Measurements from ENCODE around the gene CXCR1. TPM values are rescaled to one million over a fixed set of nuclear protein-coding genes. Genes with fewer than 3 reads are reported as not detected.
"Not testable (repeated sequence)": the region's sequence is repeated elsewhere in the genome, so short reads cannot be mapped to it uniquely, and the experiment has no call there.

CXCR1 gene
- total RNA-seq, 1 experiment from 2014 or later = not detected

- Histone ChIP-seq H3K23me2 (ENCODE audit: insufficient read length, low read depth, low read length, poor library complexity, severe bottlenecking) (no peaks in the 10 kb centered on the region), H2BK15ac (ENCODE audit: low read depth, low read length) (no peak overlapping the region), H3K9me3 (ENCODE audit: control insufficient read depth, low read depth, low read length) (no peaks in the 10 kb centered on the region), H3K23ac (ENCODE audit: insufficient read length, low read depth, low read length) (no peak overlapping the region), H2BK12ac (ENCODE audit: insufficient read length, low read depth, low read length) (no peak overlapping the region), H3K27ac (ENCODE audit: insufficient read length, low read depth, low read length) (no peak overlapping the region), H4K5ac (ENCODE audit: insufficient read length, low read depth, low read length) (no peak overlapping the region), H2BK20ac (ENCODE audit: low read depth, low read length, poor library complexity, severe bottlenecking) (no peak overlapping the region), H2AK5ac (ENCODE audit: insufficient read length, low read length) (no peak overlapping the region), H3K79me2 (ENCODE audit: insufficient read depth, low read length) (no peaks in the 10 kb centered on the region), H3K4me2 (ENCODE audit: insufficient read depth, insufficient read length, low read length) (no peak overlapping the region), H3K27me3 (ENCODE audit: insufficient read depth, low read length) (no peaks in the 10 kb centered on the region), H3K56ac (ENCODE audit: insufficient read length, low read depth, low read length) (no peak overlapping the region), H3T11ph (ENCODE audit: low read length) (no peak overlapping the region), H3K9ac (ENCODE audit: extremely low read depth, insufficient read length, low read length) (no peak overlapping the region), H4K8ac (replicated peaks; ENCODE audit: insufficient read length, low read depth, low read length) (no peak overlapping the region), H2AFZ (ENCODE audit: low read length) (no peak overlapping the region), H3K18ac (ENCODE audit: insufficient read length, low read depth, low read length) (no peak overlapping the region), H4K91ac (ENCODE audit: insufficient read length, low read depth, low read length) (no peak overlapping the region), H2BK120ac (ENCODE audit: low read depth, low read length, poor library complexity, severe bottlenecking) (no peak overlapping the region), H3K4me1 (ENCODE audit: insufficient read depth, low read length) (peaks cover 3% of the 10 kb centered on the region), H2BK5ac (ENCODE audit: insufficient read length, low read length) (no peak overlapping the region), H3K14ac (ENCODE audit: insufficient read depth, low read length) (no peak overlapping the region), H3K79me1 (ENCODE audit: insufficient read depth, low read depth, low read length, poor library complexity, severe bottlenecking) (no peaks in the 10 kb centered on the region), H4K20me1 (ENCODE audit: control insufficient read depth, insufficient read depth, insufficient read length) (no peaks in the 10 kb centered on the region), H3K4ac (ENCODE audit: low read depth, low read length) (no peak overlapping the region)
- Mint-ChIP-seq H3K9me3 (peaks cover 22 to 31% of the 10 kb centered on the region in 2 experiments), H3K4me1 (peaks cover 41 to 42% of the 10 kb centered on the region in 2 experiments), H3K36me3 (ENCODE audit: insufficient read depth in 1 of 3, low read depth in 3 of 3) (peaks cover 5 to 29% (median 13%) of the 10 kb centered on the region in 3 experiments; a peak in 6 of 7 replicates), H3K27ac (no peak overlapping the region), H3K27me3 (ENCODE audit: low read depth) (peaks cover 5% of the 10 kb centered on the region), H3K4me3 (no peak overlapping the region)
- TF ChIP-seq CTCF (conservative IDR thresholded peaks at IDR 0.05) = no peak
- no CpG with 5 or more reads among the region's 4 CpGs for WGBS (ENCODE audit: extremely low coverage, insufficient read length, low lambda C conversion rate)
- no peak for DNase-seq
Measured at GRCh38 chr2:218123986-218124385, 42.8 kb downstream of the CXCR1 start.

- not testable (repeated sequence) for H3K4me3 Mint-ChIP-seq; H4K8ac ChIP-seq (replicated peaks; ENCODE audit: insufficient read length, low read depth, low read length); H3K4me2 ChIP-seq (ENCODE audit: insufficient read depth, insufficient read length, low read length); H3T11ph ChIP-seq (ENCODE audit: low read length); H3K14ac ChIP-seq (ENCODE audit: insufficient read depth, low read length); H4K91ac ChIP-seq (ENCODE audit: insufficient read length, low read depth, low read length); H3K9me3 ChIP-seq (ENCODE audit: control insufficient read depth, low read depth, low read length); DNase-seq; H3K23ac ChIP-seq (ENCODE audit: insufficient read length, low read depth, low read length); H2BK15ac ChIP-seq (ENCODE audit: low read depth, low read length); H3K4ac ChIP-seq (ENCODE audit: low read depth, low read length); H2AK5ac ChIP-seq (ENCODE audit: insufficient read length, low read length); H3K27ac ChIP-seq (ENCODE audit: insufficient read length, low read depth, low read length); H3K23me2 ChIP-seq (ENCODE audit: insufficient read length, low read depth, low read length, poor library complexity, severe bottlenecking); H4K20me1 ChIP-seq (ENCODE audit: control insufficient read depth, insufficient read depth, insufficient read length); H3K18ac ChIP-seq (ENCODE audit: insufficient read length, low read depth, low read length); H3K4me1 ChIP-seq (ENCODE audit: insufficient read depth, low read length); H2BK12ac ChIP-seq (ENCODE audit: insufficient read length, low read depth, low read length); H3K9ac ChIP-seq (ENCODE audit: extremely low read depth, insufficient read length, low read length); H4K5ac ChIP-seq (ENCODE audit: insufficient read length, low read depth, low read length); H2BK5ac ChIP-seq (ENCODE audit: insufficient read length, low read length); H3K27me3 ChIP-seq (ENCODE audit: insufficient read depth, low read length); H2BK120ac ChIP-seq (ENCODE audit: low read depth, low read length, poor library complexity, severe bottlenecking); H3K27me3 Mint-ChIP-seq (ENCODE audit: low read depth); H3K79me2 ChIP-seq (ENCODE audit: insufficient read depth, low read length); H2BK20ac ChIP-seq (ENCODE audit: low read depth, low read length, poor library complexity, severe bottlenecking); H3K56ac ChIP-seq (ENCODE audit: insufficient read length, low read depth, low read length); H2AFZ ChIP-seq (ENCODE audit: low read length); H3K27ac Mint-ChIP-seq; H3K79me1 ChIP-seq (ENCODE audit: insufficient read depth, low read depth, low read length, poor library complexity, severe bottlenecking)
- H3K36me3 Mint-ChIP-seq (ENCODE audit: insufficient read depth in 1 of 3, low read depth in 3 of 3) = peaks cover 10 to 43% (median 13%) of the 10 kb centered on the region in 3 experiments; a peak in 6 of 7 replicates
- H3K9me3 Mint-ChIP-seq = peaks cover 39 to 45% of the 10 kb centered on the region in 2 experiments
- peaks cover 40 to 46% of the 10 kb centered on the region in 2 experiments for H3K4me1 Mint-ChIP-seq
Measured at GRCh38 chr2:218122286-218122685, 44.5 kb downstream of the CXCR1 start.

All from H9 (cell line).